SH-SY5Y (cell line): ENCODE measurements around the gene PMAIP1.

Experiments
- GATA2 ChIP-seq: IDR thresholded peaks from 2 replicates; pipeline ENCODE4 v1.6.1; 2011; ENCODE audit warnings: mild to moderate bottlenecking, low read depth, low read length
- GATA3 ChIP-seq: IDR thresholded peaks from 2 replicates; pipeline ENCODE4 v1.6.1; 2011; ENCODE audit warnings: low read depth, mild to moderate bottlenecking, low read length, moderate library complexity

Gene PMAIP1

DNA sequence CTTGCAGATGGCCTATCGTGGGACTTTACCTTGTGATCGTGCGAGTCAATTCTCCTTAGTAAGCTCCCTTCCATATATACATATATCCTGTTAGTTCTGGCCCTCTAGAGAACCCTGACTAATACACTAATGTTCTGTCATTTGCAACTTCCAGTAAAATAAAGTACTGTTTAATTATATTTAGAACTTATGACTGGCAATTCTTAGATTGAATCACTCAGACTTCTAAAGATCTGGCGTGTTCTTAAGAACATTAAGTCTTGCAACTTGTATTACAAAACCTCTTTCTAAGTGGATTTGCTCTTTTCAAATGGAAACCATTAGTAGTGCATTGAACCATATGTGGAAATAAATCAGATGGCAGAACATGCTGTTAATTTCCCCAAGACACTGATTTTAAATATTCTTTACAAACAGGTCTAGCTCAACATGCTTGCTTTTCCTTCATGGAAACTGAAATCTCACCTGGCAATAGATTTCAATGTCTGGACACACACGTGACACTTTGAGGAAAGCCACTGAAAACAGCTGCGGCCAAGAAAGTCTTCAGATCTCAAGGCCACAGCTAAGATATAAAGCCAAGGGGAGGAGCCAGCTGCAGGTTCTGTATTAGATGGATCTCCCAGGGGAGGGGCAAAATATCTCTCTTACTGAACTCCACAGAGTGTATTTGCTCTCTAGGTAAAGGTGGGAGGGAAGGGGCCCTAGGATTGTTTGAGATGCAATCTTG lies 50.6 kb downstream of the PMAIP1 start:
- TF ChIP-seq GATA3, result no peak
- no peak for TF ChIP-seq GATA2

DNA sequence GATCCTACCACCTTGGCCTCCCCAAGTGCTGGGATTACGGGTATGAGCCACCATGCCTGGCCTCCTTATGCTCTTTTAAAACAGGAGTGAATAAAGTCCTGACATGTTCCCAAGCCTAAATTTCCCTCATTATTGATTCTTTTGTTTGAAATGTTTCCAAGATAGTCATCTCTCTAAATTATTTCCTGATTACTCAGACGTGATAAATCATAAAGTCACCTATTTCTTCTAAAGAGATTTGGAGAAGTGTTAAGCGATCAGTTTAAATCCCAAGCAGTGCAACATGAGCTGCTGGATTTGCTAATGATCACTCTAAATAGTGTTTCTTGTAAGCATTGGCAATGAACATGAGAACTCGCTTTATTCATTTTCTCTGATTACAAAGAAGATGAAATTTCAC lies 51.8 kb downstream of the PMAIP1 start:
- TF ChIP-seq GATA2 (no peak), GATA3 (no peak)

DNA sequence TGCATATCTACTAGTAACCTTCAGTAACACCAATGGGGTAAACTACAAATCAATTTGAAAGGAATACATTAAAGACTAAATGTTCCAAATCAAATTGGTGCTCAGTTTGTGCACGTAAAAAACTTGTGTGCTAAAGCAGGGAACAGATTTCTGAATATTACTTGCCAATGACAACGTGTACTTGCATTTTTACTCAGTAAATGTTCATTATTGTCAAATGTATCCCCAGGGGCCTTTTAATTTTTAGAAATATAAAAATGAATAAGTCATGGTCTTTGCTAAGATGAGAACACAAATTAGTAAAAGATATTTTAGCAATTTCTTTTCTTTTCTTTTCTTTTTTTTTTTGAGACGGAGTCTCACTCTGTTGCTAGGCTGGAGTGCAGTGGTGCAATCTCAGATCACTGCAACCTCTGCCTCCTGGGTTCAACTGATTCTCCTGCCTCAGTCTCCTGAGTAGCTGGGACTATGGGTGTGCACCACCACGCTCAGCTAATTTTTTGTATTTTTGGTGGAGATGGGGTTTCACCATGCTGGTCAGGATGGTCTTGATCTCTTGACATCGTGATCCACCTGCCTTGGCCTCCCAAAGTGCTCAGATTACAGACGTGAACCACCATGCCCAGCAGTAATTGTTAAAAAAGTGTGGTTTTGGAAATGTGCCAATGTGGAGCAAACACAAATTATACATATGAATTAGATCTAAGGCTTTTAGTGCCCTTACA lies 52.6 kb downstream of the PMAIP1 start:
- TF ChIP-seq GATA3, result no peak
- no peak for TF ChIP-seq GATA2
